HUES64 (cell line): ENCODE data around the gene IGSF9B.

ENCODE experiments used
- H3K27ac ChIP-seq: 2 replicates; pipeline ENCODE4 v1.7.0; 2013; ENCODE audit warnings: low read depth, low read length, inconsistent platforms
- H3K27me3 ChIP-seq: 2 replicates; pipeline ENCODE4 v1.6.1; 2013; ENCODE audit warnings: mild to moderate bottlenecking, low read length; ENCODE audit not compliant: insufficient read depth
- H3K36me3 ChIP-seq: 2 replicates; pipeline ENCODE4 v1.6.1; 2013; ENCODE audit warnings: mild to moderate bottlenecking, low read length; ENCODE audit not compliant: insufficient read depth
- H3K4me1 ChIP-seq: 2 replicates; pipeline ENCODE4 v1.6.1; 2013; ENCODE audit warnings: mild to moderate bottlenecking, low read length, moderate library complexity; ENCODE audit not compliant: insufficient read depth
- H3K4me3 ChIP-seq: 2 replicates; pipeline ENCODE4 v1.5.1; 2013; ENCODE audit warnings: mild to moderate bottlenecking, low read length, moderate library complexity
- H3K9ac ChIP-seq: 2 replicates; pipeline ENCODE4 v1.6.1; 2013; ENCODE audit warnings: mild to moderate bottlenecking, low read depth, low read length
- H3K9me3 ChIP-seq: 2 replicates; pipeline ENCODE4 v1.6.1; 2013; ENCODE audit warnings: low read depth, low read length; ENCODE audit not compliant: insufficient read depth
- WGBS: fragments of 150-250, 120-280 bp; methylation state at CpG from one replicate; pipeline ENCODE4 v1.1.7; 2013; ENCODE audit warnings: missing lambda C conversion rate; 5-methylcytosine and 5-hydroxymethylcytosine counted together

Gene IGSF9B

DNA sequence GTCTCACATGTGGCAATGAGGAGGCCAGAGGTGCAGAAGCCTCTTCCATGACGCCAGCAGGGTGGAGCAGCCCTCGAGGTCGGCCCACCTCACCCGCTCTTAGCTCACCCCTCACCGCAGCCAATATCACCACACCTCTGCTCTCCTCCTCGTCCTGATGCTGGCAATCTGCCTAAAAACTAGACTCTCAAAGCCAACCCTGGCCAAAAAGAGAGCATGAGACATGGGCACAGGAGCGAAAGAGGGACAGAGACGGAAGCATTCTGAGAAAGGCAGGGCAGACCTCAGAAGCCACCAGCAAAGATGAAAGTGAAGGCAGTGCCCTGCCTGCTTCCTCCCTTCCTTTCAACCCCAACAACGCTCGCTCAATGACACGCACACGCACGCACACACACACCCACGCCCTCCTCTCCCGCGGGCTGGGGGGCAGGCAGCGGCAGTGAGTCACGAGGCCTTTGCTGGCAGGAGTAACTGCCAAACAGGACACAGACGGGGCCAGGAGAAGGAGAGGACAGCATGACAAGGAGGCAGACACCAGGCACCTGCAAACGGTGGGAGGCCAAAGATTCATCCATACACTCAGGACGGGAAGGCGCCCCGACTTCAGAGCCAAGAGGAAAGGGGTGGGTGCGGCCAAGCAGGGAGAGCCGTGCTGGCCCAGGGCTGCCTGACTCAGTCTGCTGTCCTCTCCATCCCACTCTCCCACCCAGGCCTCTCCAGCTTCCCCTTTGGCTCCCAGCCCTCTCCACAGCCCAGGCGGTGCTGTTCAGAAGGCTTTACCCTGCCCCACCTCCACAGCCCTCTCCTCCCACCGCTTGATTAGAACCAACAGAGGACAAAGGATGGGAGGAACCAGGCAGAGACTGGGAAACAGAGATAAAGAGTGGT lies 11.4 kb downstream of the IGSF9B start:
- H3K4me3 ChIP-seq, result no peak overlapping the region
- H3K27ac ChIP-seq, result no peak overlapping the region
- WGBS, result 87% methylated on average over 27 of the region's 27 CpGs
- H3K4me1 ChIP-seq, result peaks cover 42% of the 10 kb centered on the region
- H3K36me3 ChIP-seq, result peaks cover 16% of the 10 kb centered on the region
- H3K9ac ChIP-seq, result no peak overlapping the region
- no peaks in the 10 kb centered on the region for H3K9me3 ChIP-seq
- no peaks in the 10 kb centered on the region for H3K27me3 ChIP-seq

DNA sequence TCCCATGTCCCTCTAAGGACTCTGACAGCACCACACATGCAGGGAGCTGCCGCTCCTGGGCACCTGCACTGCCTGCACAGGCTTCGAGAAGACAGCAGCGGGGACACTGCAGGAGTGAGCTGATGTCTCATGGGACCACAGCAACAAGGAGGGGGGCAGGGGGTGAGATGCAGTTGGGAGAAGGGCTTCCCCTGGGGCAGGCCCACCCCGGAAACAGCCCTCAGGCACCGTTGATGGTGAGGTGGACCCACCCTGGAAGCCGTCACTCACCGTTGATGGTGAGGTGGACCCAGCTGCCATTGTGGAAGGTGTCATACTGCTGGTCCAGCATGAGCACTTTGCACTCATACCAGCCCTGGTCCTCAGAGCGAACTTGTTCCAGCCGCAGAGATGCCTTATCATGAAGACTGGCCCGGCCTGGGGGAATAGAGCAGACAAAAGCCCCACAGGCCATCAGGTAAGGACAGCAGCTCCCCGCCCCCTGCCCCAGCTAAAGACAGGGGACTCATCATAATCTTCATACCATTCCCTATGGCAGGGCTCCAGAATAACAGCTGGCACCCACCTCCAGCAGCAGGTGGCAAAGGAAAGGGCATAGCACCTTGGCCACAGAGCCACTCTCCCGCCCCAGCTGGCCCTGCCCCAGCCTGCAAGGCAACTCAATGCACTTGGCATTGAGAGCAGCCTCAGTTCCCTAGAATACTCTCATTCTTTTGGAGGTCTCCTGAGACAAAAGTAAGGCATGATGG lies 12.6 kb downstream of the IGSF9B start:
- WGBS, result 91% methylated on average over 12 of the region's 12 CpGs
- Histone ChIP-seq H3K4me1 (peaks cover 32% of the 10 kb centered on the region), H3K27ac (no peak overlapping the region), H3K9me3 (no peaks in the 10 kb centered on the region), H3K4me3 (no peak overlapping the region), H3K36me3 (peaks cover 16% of the 10 kb centered on the region), H3K27me3 (no peaks in the 10 kb centered on the region), H3K9ac (no peak overlapping the region)

DNA sequence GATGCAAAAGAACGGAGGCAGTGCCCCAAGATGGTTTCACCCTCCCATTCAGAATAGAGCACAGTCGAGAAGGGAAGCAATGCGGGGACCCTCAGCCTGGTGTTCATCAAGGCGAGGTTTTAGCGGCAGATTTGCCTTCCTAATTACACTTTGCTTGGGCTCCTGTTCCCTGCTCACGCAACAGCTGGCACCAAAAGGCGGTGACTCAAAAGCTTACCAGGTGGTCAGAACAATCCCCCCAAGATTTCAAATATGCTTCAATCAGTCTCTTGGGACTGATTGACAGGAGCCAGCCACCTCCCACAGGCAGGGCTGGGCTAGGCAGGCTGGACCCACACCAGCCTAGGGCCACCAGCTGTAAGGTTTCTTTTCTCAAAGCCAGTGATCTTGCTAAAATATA lies 14.2 kb downstream of the IGSF9B start:
- H3K4me1 ChIP-seq, result peaks cover 17% of the 10 kb centered on the region
- H3K9ac ChIP-seq, result no peak overlapping the region
- no peaks in the 10 kb centered on the region for H3K9me3 ChIP-seq
- H3K36me3 ChIP-seq, result peaks cover 28% of the 10 kb centered on the region
- H3K27ac ChIP-seq, result no peak overlapping the region
- no peaks in the 10 kb centered on the region for H3K27me3 ChIP-seq
- 91% methylated on average over 7 of the region's 7 CpGs for whole genome bisulfite sequencing
- no peak overlapping the region for H3K4me3 ChIP-seq

DNA sequence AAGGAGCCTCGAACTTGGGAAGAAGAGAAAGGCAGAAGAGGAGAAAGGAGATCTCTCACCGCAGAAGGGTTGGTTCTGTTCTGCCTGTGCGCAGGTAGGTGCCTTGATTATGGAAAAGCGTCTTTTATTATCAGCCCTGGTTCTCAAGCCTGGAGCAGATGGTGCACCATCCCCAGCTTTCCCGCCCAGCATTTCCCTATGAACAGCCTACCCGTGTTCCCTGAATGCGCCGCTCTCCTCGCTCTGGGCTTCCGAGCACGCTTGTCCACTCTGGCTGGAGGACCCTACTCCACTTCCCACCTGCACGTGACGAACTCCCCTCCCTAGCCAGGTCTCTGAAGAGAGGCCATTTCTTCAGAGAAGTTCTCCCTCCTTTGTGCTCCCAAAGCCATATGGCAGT lies 15.2 kb downstream of the IGSF9B start:
- no peak overlapping the region for H3K27ac ChIP-seq
- no peak overlapping the region for H3K9ac ChIP-seq
- peaks cover 38% of the 10 kb centered on the region for H3K36me3 ChIP-seq
- WGBS, result 94% methylated on average over 13 of the region's 13 CpGs
- no peaks in the 10 kb centered on the region for H3K27me3 ChIP-seq
- peaks cover 9% of the 10 kb centered on the region for H3K4me1 ChIP-seq
- no peaks in the 10 kb centered on the region for H3K9me3 ChIP-seq
- no peak overlapping the region for H3K4me3 ChIP-seq

DNA sequence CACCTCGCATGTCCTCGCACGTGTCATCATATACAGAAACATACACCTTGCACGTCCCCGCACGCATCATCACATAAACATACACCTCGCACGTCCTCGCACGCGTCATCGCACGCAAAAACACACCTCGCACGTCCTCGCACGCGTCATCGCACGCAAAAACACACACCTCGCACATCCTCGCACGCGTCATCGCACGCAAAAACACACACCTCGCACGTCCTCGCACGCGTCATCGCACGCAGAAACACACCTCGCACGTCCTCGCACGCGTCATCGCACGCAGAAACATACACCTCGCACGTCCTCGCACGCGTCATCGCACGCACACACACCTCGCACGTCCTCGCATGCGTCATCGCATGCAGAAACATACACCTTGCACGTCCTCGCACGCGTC lies 16.7 kb downstream of the IGSF9B start:
- H3K27me3 ChIP-seq, result no peaks in the 10 kb centered on the region
- no peak overlapping the region for H3K9ac ChIP-seq
- WGBS, result 95% methylated on average over 56 of the region's 56 CpGs
- H3K9me3 ChIP-seq, result no peaks in the 10 kb centered on the region
- H3K4me1 ChIP-seq, result no peaks in the 10 kb centered on the region
- no peak overlapping the region for H3K4me3 ChIP-seq
- no peak overlapping the region for H3K27ac ChIP-seq
- peaks cover 45% of the 10 kb centered on the region for H3K36me3 ChIP-seq

DNA sequence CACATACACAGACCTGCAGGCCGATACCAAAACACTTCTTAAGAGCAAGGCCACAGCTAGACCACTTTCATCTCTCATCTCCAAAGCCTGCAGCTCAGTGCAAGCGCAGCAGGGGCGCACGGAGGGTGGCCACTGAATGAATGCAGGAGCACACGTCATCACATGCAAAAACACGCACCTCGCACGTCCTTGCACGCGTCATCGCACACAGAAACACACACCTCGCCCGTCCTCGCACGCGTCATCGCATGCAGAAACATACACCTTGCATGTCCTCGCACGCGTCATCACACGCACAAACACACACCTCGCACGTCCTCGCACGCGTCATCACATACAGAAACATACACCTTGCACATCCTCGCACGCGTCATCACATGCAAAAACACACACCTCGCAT lies 17.2 kb downstream of the IGSF9B start:
- H3K27me3 ChIP-seq, result no peaks in the 10 kb centered on the region
- H3K36me3 ChIP-seq, result peaks cover 47% of the 10 kb centered on the region
- H3K9me3 ChIP-seq, result no peaks in the 10 kb centered on the region
- WGBS, result 94% methylated on average over 30 of the region's 30 CpGs
- no peak overlapping the region for H3K4me3 ChIP-seq
- no peak overlapping the region for H3K9ac ChIP-seq
- H3K4me1 ChIP-seq, result no peaks in the 10 kb centered on the region
- H3K27ac ChIP-seq, result no peak overlapping the region

DNA sequence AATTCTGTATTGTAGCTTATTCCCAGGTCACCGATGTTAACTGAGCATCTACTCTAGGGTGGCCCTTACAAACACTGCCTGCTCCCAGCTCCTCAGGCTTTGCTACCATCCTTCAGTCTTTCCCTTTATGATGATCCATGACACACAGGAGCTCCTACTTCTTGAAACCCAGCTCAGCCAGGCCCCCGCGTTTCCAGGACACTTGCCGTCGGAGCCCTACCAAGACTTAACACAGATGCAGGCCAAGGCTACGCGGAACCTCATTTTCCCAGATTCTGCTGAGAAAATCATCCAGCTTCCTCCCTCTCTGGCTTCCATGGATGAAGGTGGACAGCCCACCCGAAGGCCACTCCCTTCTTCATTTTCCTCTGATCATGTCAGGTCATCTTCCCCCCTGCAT lies 18.6 kb downstream of the IGSF9B start:
- Histone ChIP-seq H3K9me3 (no peaks in the 10 kb centered on the region), H3K27me3 (no peaks in the 10 kb centered on the region), H3K27ac (no peak overlapping the region), H3K36me3 (peaks cover 51% of the 10 kb centered on the region), H3K4me1 (no peaks in the 10 kb centered on the region), H3K9ac (no peak overlapping the region), H3K4me3 (no peak overlapping the region)
- WGBS, result 95% methylated on average over 8 of the region's 8 CpGs

DNA sequence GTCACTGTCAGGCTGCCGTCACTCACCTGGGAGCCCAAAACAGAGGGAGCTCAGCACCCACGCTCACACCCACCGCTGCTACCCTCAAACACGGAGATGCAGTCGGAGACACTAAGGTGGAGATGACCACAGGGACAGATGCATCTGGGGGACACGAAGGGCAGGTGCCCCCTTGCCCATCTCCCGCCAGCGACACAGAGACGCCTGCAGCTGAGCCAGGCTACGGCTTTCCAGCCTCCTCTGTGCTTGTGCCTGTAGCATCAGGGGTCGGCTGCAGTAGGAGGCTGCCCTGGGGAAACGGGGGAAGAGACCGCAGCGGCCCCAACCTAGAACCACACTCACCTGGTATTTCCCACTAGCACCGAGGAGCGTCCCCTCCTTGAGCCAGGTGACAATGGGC lies 19.3 kb downstream of the IGSF9B start:
- no peak overlapping the region for H3K9ac ChIP-seq
- peaks cover 50% of the 10 kb centered on the region for H3K36me3 ChIP-seq
- 97% methylated on average over 16 of the region's 16 CpGs for WGBS
- no peaks in the 10 kb centered on the region for H3K9me3 ChIP-seq
- no peak overlapping the region for H3K27ac ChIP-seq
- no peaks in the 10 kb centered on the region for H3K4me1 ChIP-seq
- no peaks in the 10 kb centered on the region for H3K27me3 ChIP-seq
- H3K4me3 ChIP-seq, result no peak overlapping the region

DNA sequence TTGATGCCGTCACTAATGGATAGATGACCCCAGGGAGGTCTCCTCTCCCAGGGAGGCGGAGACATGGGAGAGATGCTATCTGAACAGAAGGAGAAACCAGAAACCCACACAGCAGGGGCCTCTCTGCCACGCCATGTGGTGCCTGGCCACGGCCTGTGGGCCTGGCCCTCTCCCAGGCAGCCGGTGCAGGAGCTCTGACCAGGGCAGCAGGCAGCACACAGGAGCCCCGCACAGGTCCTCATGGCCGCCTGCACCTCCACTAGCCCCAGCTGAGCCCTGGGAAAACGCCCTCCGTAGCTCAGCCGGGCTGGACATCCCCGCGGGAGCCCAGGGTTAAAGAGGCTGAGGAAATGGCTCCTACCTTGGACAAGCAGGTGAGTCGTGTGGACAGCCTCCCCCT lies 19.8 kb downstream of the IGSF9B start:
- no peak overlapping the region for H3K9ac ChIP-seq
- no peaks in the 10 kb centered on the region for H3K9me3 ChIP-seq
- H3K4me1 ChIP-seq, result no peaks in the 10 kb centered on the region
- no peak overlapping the region for H3K27ac ChIP-seq
- H3K4me3 ChIP-seq, result no peak overlapping the region
- H3K36me3 ChIP-seq, result peaks cover 46% of the 10 kb centered on the region
- 93% methylated on average over 13 of the region's 13 CpGs for WGBS
- no peaks in the 10 kb centered on the region for H3K27me3 ChIP-seq

DNA sequence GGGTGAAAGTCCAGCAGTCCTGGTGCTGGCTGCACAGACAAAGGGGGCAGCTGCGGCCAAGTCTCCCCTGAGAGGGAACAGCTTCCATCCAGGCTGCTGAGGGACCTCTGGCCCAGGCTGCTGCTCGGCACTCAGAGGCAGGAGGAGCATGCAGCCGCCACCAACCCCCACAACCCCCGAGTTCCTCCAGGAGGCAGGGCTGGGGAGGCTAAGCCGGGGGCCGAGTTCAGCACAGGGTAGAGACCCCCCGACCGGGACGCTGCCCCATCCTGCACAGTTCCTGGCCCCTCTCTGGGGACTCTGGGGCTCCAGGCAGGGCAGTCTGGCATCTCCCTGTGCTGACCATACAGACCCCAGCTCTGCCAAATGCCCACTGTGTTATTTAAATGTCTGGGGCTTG lies 20.2 kb downstream of the IGSF9B start:
- H3K27me3 ChIP-seq, result no peaks in the 10 kb centered on the region
- H3K27ac ChIP-seq, result no peak overlapping the region
- 92% methylated on average over 9 of the region's 9 CpGs for WGBS
- H3K36me3 ChIP-seq, result peaks cover 46% of the 10 kb centered on the region
- no peak overlapping the region for H3K9ac ChIP-seq
- H3K9me3 ChIP-seq, result no peaks in the 10 kb centered on the region
- no peak overlapping the region for H3K4me3 ChIP-seq
- H3K4me1 ChIP-seq, result no peaks in the 10 kb centered on the region

DNA sequence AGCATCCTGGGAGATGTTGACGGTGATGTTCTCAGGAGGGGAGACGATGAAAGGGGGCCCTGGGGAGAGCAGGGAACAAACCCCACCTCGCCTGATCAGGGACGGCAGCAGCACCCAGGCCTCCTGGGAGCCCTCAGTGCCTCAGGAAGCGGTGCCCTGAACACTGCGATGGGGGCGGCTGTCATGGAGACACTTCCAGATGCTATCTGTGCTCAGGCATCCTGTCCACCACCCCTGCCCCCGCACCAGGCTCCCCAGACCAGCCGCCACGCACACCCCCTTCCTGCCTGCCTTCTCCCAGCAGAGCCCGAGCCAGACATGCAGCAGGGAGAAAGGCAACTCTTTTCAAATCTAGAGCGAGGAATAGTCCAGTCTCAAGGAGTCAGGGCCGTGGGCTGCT lies 20.6 kb downstream of the IGSF9B start:
- no peak overlapping the region for H3K9ac ChIP-seq
- no peaks in the 10 kb centered on the region for H3K9me3 ChIP-seq
- H3K4me3 ChIP-seq, result no peak overlapping the region
- 93% methylated on average over 13 of the region's 13 CpGs for WGBS
- no peak overlapping the region for H3K27ac ChIP-seq
- peaks cover 44% of the 10 kb centered on the region for H3K36me3 ChIP-seq
- no peaks in the 10 kb centered on the region for H3K27me3 ChIP-seq
- H3K4me1 ChIP-seq, result no peaks in the 10 kb centered on the region
